H7 (cell line): ENCODE data around the gene IQCF2. TPM values are rescaled to one million over a fixed set of nuclear protein-coding genes. Genes with fewer than 3 reads are reported as not detected.
"Not testable (repeated sequence)": the region's sequence is repeated elsewhere in the genome, so short reads cannot be mapped to it uniquely, and the experiment has no call there.

ENCODE experiments used
- DNase-seq: peaks from one replicate; pipeline ENCODE4 v3.0.0; 2012
- H3K27me3 ChIP-seq: 2 replicates; pipeline ENCODE4 v1.6.0; 2011; ENCODE audit warnings: mild to moderate bottlenecking, low read length; ENCODE audit not compliant: control insufficient read depth, insufficient read depth
- H3K36me3 ChIP-seq: replicated peaks from 2 replicates; pipeline ENCODE4 v1.5.1; 2011; ENCODE audit warnings: low read length; ENCODE audit not compliant: control insufficient read depth, insufficient read depth
- H3K4me3 ChIP-seq: 2 replicates; pipeline ENCODE4 v1.5.1; 2011; ENCODE audit warnings: low read depth, mild to moderate bottlenecking, control low read depth, low read length, moderate library complexity; ENCODE audit not compliant: insufficient read depth
- total RNA-seq: library from RNA; depleted of rRNA; stranded (reverse); fragments of >200 nt; shearing (Covaris generic); gene quantifications from 2 replicates; pipeline ENCODE4 v1.2.3, GENCODE V29; 2014; rRNA removed

IQCF2 gene
- total RNA-seq = not detected in 2 replicates

DNA sequence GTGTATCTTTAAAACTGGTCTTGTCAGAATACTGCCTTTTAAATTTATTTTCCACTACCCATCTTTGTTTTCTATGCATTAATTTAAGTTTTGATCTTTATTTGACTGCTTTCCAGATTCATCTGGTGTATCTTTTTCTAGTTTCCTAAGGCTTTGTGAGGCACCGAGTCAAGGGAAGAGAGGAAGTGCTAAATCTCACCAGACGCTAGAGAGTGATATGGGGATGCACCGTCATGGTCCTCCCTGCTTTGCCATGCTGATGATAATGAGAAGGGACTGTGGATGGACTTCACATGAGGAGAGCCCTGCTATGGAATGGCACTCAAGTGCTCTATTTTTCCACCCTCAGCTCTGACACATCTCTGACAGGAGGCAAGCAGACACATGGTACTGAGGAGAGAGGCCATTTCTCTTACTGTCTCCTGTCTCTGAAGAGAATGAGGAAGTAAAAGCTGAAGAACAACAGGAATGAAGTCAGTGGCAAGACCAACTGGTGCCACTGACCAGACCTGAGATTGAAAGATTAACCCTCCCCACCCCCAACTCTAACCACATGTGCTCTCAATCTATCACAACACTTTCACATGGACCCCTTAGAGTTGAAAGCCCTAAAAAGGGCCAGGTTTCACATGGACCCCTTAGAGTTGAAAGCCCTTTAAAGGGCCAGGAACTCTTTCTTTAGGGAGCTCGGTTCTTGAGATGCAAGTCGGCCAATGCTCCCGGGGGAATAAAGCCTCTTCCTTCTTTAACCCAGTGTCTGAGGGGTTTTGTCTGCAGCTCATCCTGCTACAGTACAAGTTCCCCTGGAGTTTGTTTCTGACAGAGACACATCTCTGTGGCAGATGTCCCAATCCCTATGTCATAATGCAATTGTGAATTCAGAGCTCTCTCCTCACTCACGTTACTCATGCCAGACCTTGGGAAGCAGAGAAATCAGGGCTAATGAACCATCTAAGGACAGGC is at the start of gene IQCF2:
TSS of gene IQCF2 (plus strand) at position 913 of the 963 bp plus-strand sequence. CDS start 52 bp downstream, outside the sequence.
- DNase-seq = no peak

DNA sequence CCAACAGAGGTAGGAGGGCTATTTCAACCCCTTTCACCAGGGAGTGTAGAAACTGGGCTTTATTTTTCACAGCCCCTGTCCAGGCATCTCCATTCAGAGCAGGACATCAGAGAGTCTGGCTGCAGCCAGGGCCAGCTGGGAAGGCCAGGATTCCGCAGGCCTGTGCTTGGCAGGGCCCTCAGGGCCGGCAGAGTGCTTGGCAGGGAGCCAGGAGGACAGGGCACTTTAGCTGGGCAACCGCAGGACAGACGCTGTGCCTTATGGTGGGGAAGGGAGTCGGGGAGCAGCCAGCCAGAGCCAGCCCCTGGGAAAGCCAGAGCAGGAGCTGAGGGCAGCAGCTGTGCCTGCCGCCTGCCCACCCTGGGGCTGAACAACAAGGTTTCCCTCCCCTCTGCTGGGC is 47.9 kb upstream of the IQCF2 start:
- Histone ChIP-seq H3K27me3 (no peaks in the 10 kb centered on the region), H3K4me3 (no peak overlapping the region), H3K36me3 (no peaks in the 10 kb centered on the region)
- no peak for DNase-seq

More for the DNA sequence above, at the start of gene IQCF2:
- Histone ChIP-seq H3K36me3 (no peaks in the 10 kb centered on the region), H3K27me3 (no peaks in the 10 kb centered on the region), H3K4me3 (no peak within 1 kb of the TSS)

DNA sequence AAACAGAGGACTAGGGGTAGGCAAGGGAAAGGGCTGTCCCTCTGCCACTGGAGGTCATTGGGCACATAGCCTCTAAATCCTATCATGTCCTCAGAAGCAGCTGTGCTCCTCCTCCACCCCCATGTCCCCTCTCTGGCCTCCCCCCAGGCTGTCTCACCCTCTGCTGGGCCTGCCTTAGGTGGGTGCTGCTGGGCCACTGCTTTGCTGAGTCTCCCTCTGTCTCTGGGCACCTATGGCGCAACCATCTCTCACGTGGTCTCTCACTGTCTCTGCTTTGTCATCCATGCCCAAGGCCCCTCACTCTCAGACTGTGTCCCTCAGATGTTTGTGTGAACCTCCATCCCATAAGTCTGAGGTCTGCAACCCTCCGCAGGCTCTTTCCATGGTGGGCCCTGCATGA is 47.4 kb upstream of the IQCF2 start:
- Histone ChIP-seq H3K36me3 (no peaks in the 10 kb centered on the region), H3K4me3 (no peak overlapping the region), H3K27me3 (no peaks in the 10 kb centered on the region)
- DNase-seq = no peak

DNA sequence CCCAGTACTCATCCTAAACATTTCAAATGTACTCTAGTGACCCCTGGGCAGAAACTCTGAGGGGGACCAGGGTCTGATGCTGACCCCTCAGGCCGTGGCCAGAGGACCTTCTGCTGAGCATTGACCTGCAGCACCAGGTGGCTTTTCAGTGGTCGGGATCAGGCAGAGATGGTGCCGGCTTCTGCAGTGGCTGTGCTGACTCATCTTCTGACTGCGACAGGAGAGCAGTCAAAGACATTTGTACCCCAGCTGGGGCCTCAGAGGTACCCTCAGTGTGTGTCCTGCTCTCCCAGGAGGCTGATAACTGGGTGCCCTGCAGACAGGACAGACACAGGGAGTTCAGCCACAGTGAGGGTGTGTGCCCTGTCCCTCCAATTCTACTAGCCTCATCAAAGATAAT is 45.8 kb upstream of the IQCF2 start:
- Histone ChIP-seq H3K36me3 (no peaks in the 10 kb centered on the region), H3K4me3 (no peak overlapping the region), H3K27me3 (no peaks in the 10 kb centered on the region)
- DNase-seq = no peak

DNA sequence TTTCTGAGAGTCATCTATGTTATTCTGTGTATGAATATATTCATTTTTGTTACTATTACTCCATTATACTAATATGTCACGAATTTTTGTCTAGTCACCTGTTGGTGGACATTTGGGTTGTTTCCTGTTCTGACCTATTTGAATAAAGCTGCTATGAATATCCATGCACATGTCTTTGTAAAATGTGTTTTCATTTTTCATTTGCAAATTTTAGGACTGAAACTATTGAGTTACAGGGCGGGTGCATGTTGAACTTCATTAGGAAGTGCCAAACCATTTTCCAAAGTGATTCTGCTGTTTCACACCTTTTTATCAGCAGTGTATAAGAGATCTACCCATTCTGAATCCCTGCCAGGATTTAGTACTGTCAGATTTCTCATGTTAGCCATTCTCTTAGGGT is 44.7 kb upstream of the IQCF2 start:
- Histone ChIP-seq H3K4me3 (no peak overlapping the region), H3K27me3 (no peaks in the 10 kb centered on the region), H3K36me3 (no peaks in the 10 kb centered on the region)
- DNase-seq = no peak

DNA sequence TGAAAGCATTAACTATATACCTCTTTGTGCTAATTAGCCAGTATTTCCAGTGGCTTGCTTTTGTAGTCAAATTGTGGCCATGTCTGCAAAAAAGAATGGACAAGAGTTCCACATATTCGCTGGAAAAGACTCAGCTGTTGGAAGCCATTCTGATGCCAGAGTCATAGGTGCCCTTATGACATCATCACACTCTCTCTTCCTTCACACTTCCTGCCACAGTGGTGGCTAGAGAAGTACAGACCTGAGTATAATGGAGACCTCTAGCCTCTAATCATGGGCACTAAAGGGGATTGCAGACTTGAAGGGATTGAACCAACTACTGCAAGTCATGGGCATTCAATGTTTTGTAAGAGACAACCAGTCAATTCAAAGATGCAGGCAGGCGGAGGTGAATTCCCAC is 44.0 kb upstream of the IQCF2 start:
- no peak for DNase-seq
- Histone ChIP-seq H3K27me3 (no peaks in the 10 kb centered on the region), H3K4me3 (no peak overlapping the region), H3K36me3 (no peaks in the 10 kb centered on the region)

DNA sequence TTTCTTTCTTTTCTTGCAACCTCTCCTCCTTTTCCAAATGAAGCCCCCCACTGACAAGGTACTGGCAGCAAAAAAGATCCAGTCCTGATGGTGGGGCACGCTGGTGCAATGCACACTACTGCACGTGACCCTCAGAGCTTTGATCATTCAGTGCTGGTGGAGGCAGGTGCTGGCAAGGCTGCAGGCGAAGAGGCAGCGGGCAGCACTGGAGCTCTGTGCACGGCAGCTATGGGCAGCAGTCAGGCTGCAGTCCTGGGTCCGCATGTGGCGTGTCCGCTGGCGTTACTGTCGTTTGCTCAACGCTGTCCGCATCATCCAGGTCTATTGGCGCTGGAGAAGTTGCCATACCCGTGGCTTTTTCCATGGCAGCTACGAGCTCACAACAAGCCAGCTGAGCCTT is 42.3 kb upstream of the IQCF2 start:
- Histone ChIP-seq H3K4me3 (no peak overlapping the region), H3K27me3 (no peaks in the 10 kb centered on the region), H3K36me3 (no peaks in the 10 kb centered on the region)
- no peak for DNase-seq

DNA sequence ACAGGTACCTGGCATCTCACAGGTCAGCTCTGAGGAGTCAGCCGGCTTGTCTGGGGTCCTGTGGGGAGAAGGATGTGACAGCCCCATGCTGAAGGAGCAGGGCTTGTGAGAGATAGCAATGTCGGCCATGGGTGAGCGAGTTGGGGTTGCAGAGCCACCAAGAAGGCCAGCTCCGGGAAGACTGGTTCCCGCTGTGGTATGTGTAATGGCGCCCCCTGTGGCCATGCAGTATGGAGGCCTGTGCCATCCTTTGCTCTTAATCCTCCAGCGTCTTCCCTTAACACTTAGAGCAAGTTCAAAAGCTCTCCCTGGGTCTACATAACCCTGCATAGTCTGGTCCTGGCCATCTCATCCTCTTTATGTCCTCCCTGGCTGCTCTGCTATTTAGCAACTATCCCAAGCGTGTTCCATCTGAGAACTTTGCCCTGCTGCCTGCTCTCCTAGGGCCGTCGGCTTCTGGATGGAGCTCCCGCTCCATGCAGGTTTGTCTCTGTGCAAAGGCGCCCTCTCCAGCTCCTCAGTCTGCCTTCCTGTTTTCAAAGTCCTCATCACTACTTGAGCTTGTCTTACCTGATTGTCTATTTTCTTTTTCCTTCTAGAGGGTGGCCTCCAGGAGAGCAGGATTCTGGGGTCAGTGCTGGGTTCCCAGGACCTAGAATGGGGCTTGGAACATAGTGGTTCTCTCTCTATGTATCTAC is 41.6 kb upstream of the IQCF2 start:
- Histone ChIP-seq H3K36me3 (no peaks in the 10 kb centered on the region), H3K4me3 (no peak overlapping the region), H3K27me3 (no peaks in the 10 kb centered on the region)
- peak; percentile 87 for DNase-seq

DNA sequence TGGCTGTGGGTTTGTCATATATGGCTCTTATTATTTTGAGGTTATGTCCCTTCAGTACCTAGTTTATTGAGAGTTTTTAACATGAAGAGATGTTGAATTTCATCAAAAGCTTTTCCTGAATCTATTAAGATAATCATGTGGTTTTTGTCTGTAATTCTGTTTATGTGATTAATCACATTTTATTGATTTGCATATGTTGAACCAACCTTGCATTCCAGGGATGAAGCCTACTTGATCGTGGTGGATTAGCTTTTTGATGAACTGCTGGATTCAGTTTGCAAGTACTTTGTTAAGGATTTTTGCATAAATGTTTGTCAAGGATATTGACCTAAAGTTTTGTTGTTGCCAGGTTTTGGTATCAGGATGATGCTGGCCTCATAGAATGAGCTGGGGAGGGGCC is 33.1 kb upstream of the IQCF2 start:
- H3K36me3 ChIP-seq = no peaks in the 10 kb centered on the region
- DNase-seq = no peak
- no peaks in the 10 kb centered on the region for H3K27me3 ChIP-seq
- no peak overlapping the region for H3K4me3 ChIP-seq

DNA sequence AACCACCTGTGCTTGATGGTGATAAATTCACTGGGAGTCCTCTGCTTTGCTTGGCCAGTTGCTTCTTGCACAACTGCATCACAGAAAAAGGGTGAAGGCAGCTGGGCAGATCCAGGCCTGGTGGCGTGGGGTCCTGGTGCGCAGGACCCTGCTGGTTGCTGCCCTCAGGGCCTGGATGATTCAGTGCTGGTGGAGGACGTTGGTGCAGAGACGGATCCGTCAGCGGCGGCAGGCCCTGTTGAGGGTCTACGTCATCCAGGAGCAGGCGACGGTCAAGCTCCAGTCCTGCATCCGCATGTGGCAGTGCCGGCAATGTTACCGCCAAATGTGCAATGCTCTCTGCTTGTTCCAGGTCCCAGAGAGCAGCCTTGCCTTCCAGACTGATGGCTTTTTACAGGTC is 31.1 kb upstream of the IQCF2 start:
- DNase-seq = no peak
- H3K27me3 ChIP-seq = no peaks in the 10 kb centered on the region
- H3K4me3 ChIP-seq = no peak overlapping the region
- no peaks in the 10 kb centered on the region for H3K36me3 ChIP-seq

DNA sequence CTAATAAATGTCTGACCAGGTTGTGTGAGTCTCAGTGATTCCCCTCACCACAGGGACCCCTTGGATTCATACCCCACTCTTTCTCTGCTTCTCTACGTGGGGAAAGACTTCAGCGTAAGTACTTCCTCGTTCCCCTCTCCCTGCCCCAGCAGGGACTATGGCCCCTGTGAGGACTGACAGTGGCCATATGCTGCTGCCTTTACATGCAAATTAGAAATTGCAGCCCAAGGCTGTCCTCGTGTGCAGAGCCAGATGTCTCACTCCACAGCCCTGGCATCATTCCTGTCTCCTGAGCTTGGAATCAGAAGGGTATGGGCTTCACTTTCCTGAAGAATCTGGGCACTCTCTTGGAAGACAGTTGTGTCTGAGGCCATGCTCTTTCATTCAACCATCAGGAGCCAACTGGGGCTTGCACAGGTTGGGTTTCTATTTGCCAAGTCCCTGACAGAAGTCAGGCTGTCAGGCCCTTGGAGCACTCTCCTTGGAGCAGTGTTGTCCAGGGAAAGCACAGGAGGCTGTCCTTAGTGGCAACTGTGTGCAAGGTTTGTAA is 30.5 kb upstream of the IQCF2 start:
- no peak for DNase-seq
- Histone ChIP-seq H3K4me3 (no peak overlapping the region), H3K27me3 (no peaks in the 10 kb centered on the region), H3K36me3 (no peaks in the 10 kb centered on the region)

DNA sequence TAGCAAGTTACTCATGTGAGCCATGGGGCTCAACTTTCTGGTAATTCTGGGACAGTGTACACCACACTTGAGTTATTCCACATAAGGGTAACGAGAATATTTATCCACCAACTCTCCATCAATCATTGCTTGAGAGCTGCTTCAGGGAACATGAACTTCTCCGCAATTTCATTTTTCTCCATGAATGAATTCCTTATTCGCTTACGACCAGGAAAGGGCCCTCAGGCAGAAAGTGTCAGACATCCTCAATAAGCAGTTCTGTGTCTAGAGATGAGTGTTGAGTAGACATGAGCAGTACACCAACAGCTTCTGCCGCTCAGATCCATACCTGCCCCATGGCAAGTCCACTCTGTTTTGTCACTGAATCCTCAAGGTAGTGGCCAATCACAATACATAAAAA is 24.8 kb upstream of the IQCF2 start:
- Histone ChIP-seq H3K36me3 (no peaks in the 10 kb centered on the region), H3K4me3 (no peak overlapping the region)
- DNase-seq = no peak

DNA sequence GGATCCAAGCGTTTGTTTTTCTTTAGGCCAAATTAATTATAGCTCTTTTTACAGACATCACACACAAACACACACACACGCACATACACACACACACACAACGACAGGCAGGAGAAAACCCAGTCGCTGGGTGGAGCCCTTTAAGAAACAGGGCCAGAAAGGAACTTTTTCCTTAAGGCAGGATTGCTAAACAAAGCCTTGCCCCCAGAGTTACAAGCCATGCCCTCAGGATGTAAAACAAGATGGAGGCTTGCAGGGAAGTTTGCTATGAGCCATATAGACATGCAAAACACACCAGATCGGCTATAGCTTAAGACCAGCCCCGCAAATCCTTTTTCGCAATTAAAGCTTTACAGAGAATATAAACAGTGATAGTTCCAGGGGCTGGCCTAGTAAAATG is 16.3 kb upstream of the IQCF2 start:
- no peak overlapping the region for H3K4me3 ChIP-seq
- H3K27me3 ChIP-seq = no peaks in the 10 kb centered on the region
- H3K36me3 ChIP-seq = no peaks in the 10 kb centered on the region
- DNase-seq = peak; percentile 19

More for the DNA sequence above, 24.8 kb upstream of the IQCF2 start:
- no peaks in the 10 kb centered on the region for H3K27me3 ChIP-seq

DNA sequence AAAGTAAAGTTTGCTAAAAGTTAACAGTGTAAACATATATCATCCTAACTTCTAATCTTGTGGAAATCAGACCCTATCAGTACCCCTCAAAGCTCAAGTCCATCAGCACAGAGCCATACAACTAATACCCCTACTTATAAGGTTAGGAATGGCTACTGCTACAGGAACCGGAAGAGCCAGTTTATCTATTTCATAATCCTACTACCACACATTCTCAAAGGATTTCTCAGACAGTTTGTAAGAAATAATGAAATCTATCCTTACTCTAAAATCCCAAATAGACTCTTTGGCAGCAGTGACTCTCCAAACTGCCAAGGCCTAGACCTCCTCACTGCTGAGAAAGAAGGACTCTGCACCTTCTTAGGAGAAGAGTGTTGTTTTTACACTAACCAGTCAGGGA is 6.0 kb upstream of the IQCF2 start:
- H3K4me3 ChIP-seq, H3K36me3 ChIP-seq, DNase-seq, H3K27me3 ChIP-seq: not testable (repeated sequence)

DNA sequence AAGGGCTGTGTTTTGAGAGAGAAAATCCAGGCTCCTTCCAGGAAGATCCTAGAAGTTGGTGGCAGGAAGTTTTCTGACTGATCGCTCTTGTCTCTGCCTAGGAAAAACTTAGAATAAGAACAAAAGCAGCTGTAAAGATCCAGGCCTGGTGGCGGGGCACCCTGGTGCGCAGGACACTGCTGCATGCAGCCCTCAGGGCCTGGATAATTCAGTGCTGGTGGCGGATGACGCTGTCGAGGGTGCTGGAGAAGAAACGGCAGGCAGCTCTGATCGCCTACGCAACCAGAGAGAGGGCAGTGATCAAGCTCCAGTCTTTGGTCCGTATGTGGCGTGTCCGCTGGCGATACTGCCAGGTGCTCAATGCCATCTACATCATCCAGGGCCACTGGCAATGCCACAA is 1.5 kb downstream of the IQCF2 start:
- Histone ChIP-seq H3K36me3 (no peaks in the 10 kb centered on the region), H3K27me3 (no peaks in the 10 kb centered on the region), H3K4me3 (no peak overlapping the region)
- no peak for DNase-seq
